ENCODE data around the gene SPTBN2. TPM values are rescaled to one million over a fixed set of nuclear protein-coding genes. Genes with fewer than 3 reads are reported as not detected.

SPTBN2 gene
- total and polyA plus RNA-seq, 2 of the 4 experiments (the other 2 are of a cell fraction), result 0.18 to 0.41 TPM

- POLR2A ChIA-PET (ENCODE audit: unreplicated experiment), result no interaction called here
- Histone ChIP-seq H2AFZ (replicated peaks; ENCODE audit: low read length, poor library complexity) (no peak overlapping the region), H2BK15ac (ENCODE audit: low read depth, low read length) (no peak overlapping the region), H3K18ac (ENCODE audit: low read depth, low read length) (no peak overlapping the region), H3K9ac (ENCODE audit: low read depth, low read length) (no peak overlapping the region), H2AK5ac (ENCODE audit: low read depth, low read length) (no peak overlapping the region), H2BK5ac (ENCODE audit: low read depth, low read length, poor library complexity, severe bottlenecking) (no peak overlapping the region), H3K9me1 (ENCODE audit: insufficient read depth, low read length) (no peaks in the 10 kb centered on the region; the same call in 1 of the 2 replicates), H3K36me3 (ENCODE audit: control insufficient read depth, insufficient read depth, low read length) (no peaks in the 10 kb centered on the region), H3K27ac (ENCODE audit: insufficient read depth, low read length) (no peak overlapping the region), H3K27me3 (ENCODE audit: control insufficient read depth, insufficient read depth, low read length) (peaks cover 43% of the 10 kb centered on the region), H3K4me3 (ENCODE audit: insufficient read depth, low read depth, low read length) (no peak overlapping the region), H4K91ac (ENCODE audit: insufficient read depth, low read depth, low read length) (no peak overlapping the region), H3K56ac (ENCODE audit: extremely low read depth, insufficient read depth, low read length) (no peak overlapping the region), H4K8ac (ENCODE audit: low read depth in 2 of 2, low read length in 2 of 2) (no peak overlapping the region), H2BK120ac (ENCODE audit: low read depth, low read length) (no peak overlapping the region), H4K5ac (ENCODE audit: low read depth, low read length) (no peak overlapping the region), H3K4ac (ENCODE audit: low read depth, low read length) (no peak overlapping the region), H3K23ac (ENCODE audit: low read depth, low read length) (no peak overlapping the region), H4K20me1 (ENCODE audit: insufficient read depth, low read length) (no peaks in the 10 kb centered on the region), H3K79me1 (ENCODE audit: low read depth in 1 of 2, low read length in 2 of 2) (no peaks in the 10 kb centered on the region), H3K9me3 (ENCODE audit: control insufficient read depth, insufficient read depth, low read length) (no peaks in the 10 kb centered on the region), H3K14ac (replicated peaks; ENCODE audit: low read depth, low read length) (no peak overlapping the region), H3K4me2 (ENCODE audit: low read depth, low read length) (no peak overlapping the region), H2AK9ac (replicated peaks; ENCODE audit: low read depth, low read length, poor library complexity) (no peak overlapping the region), H2BK20ac (ENCODE audit: low read depth, low read length) (no peak overlapping the region), H3K4me1 (ENCODE audit: control insufficient read depth, insufficient read depth, low read length) (peaks cover 2% of the 10 kb centered on the region; the same call in 1 of the 2 replicates)
- TF ChIP-seq SMC3 (IDR thresholded peaks at IDR 0.05; ENCODE audit: low read depth, low read length) (no peak), CHD1 (IDR thresholded peaks at IDR 0.05; ENCODE audit: low read depth, low read length) (no peak)
- no peak for ATAC-seq (ENCODE audit: low read depth)
- no TSS peak for BruUV-seq (replicated peaks)
- CTCF ChIA-PET, result no interaction called here
- intact Hi-C loops (cut with micrococcal nuclease), result no loop called here
- no peak for DNase-seq
- in situ Hi-C loops (cut with MboI; ENCODE audit: low sequenced_read_pairs), result no loop called here
- 93% methylated on average over 3 of the region's 19 CpGs; no CpG with 5 or more reads in 1 of the 2 experiments for WGBS, 2 experiments (ENCODE audit: extremely low coverage in 2 of 2, insufficient read length in 1 of 2)
- dilution Hi-C loops (cut with HindIII; ENCODE audit: low sequenced_read_pairs, unreplicated experiment), result no loop called here
Observed at GRCh38 chr11:66715346-66716085, 13.5 kb downstream of the SPTBN2 start.
